Panc1 (cell line): Measurements from ENCODE around the gene GPR65. TPM values are rescaled to one million over a fixed set of nuclear protein-coding genes. Genes with fewer than 3 reads are reported as not detected.

ENCODE experiments used
- ATAC-seq: fragments of 200-7000 bp; cut with Tn5 transposase; 2 replicates; pipeline ENCODE4 v1.9.1; 2020; ENCODE audit warnings: mild to moderate bottlenecking, moderate library complexity
- BruUV-seq: library from RNA; stranded (reverse); fragments of 400-500 nt; replicated peaks from 2 replicates; lab custom pipeline; 2021; lab: Mats Ljungman, UMichigan
- CTCF ChIA-PET: fragments of 300-600 bp; sonication (Branson Sonifier 250); formaldehyde crosslinking; loops from one replicate; lab custom pipeline; 2022; ENCODE audit warnings: antibody characterized with exemption; lab: Charles Lee
- POLR2A ChIA-PET: fragments of 300-600 bp; sonication (Branson Sonifier 250); formaldehyde crosslinking; loops from one replicate; lab custom pipeline; 2022; ENCODE audit warnings: antibody characterized with exemption; lab: Charles Lee
- DNase-seq: peaks from one replicate; pipeline ENCODE4 v3.0.0-alpha.2; 2010; ENCODE audit warnings: low read depth, low spot score
- H3K27ac ChIP-seq: 2 replicates; pipeline ENCODE4 v1.5.1; 2011; ENCODE audit warnings: mild to moderate bottlenecking, low read length, inconsistent platforms
- H3K27me3 ChIP-seq: fragments of 200-500 bp; sonication (Bioruptor generic); 2 replicates; pipeline ENCODE4 v1.6.0; 2014; ENCODE audit warnings: low read length, inconsistent platforms; ENCODE audit not compliant: control insufficient read depth, insufficient read depth
- H3K36me3 ChIP-seq: fragments of 200-500 bp; sonication (Bioruptor generic); 2 replicates; pipeline ENCODE4 v1.5.1; 2014; ENCODE audit warnings: inconsistent platforms, mild to moderate bottlenecking, low read length, moderate library complexity; ENCODE audit not compliant: control insufficient read depth, insufficient read depth
- H3K4me1 ChIP-seq: 2 replicates; pipeline ENCODE4 v1.5.1; 2011; ENCODE audit warnings: inconsistent platforms, mild to moderate bottlenecking, low read length, moderate library complexity; ENCODE audit not compliant: control insufficient read depth, insufficient read depth
- H3K4me3 ChIP-seq, 2 experiments: 2 replicates each; pipeline ENCODE4 v1.5.1; 2011 to 2012; ENCODE audit warnings: low read depth in 2 of 2, low read length in 2 of 2, mild to moderate bottlenecking in 2 of 2, inconsistent platforms in 1 of 2, moderate library complexity in 1 of 2
- H3K9me3 ChIP-seq: fragments of 200-500 bp; sonication (Bioruptor generic); 2 replicates; pipeline ENCODE4 v1.5.1; 2014; ENCODE audit warnings: low read depth, mild to moderate bottlenecking, inconsistent platforms, low read length, moderate library complexity; ENCODE audit not compliant: control insufficient read depth, insufficient read depth
- CTCF ChIP-seq: fragments of 450-650 bp; IDR thresholded peaks from 2 replicates; pipeline ENCODE4 v1.5.1; 2017; ENCODE audit warnings: mild to moderate bottlenecking
- POLR2AphosphoS5 ChIP-seq: IDR thresholded peaks from 2 replicates; pipeline ENCODE4 v1.6.1; 2012; ENCODE audit warnings: mild to moderate bottlenecking, low read depth, low read length, moderate library complexity
- REST ChIP-seq, 2 experiments: IDR thresholded peaks; 2 replicates each; pipeline ENCODE4 v1.6.1; 2011 to 2012; ENCODE audit warnings: low read depth in 2 of 2, control low read depth in 1 of 2, low read length in 1 of 2, mild to moderate bottlenecking in 1 of 2, moderate library complexity in 1 of 2; ENCODE audit not compliant: insufficient read depth in 1 of 2
- SIN3A ChIP-seq: IDR thresholded peaks from 2 replicates; pipeline ENCODE4 v1.6.1; 2012; ENCODE audit warnings: low read depth, mild to moderate bottlenecking, low read length, moderate library complexity, borderline replicate concordance; ENCODE audit not compliant: insufficient read depth
- TCF7L2 ChIP-seq: IDR thresholded peaks from 2 replicates; pipeline ENCODE4 v1.6.1; 2011; ENCODE audit warnings: mild to moderate bottlenecking, low read depth, low read length, inconsistent platforms
- in situ Hi-C: cut with HindIII; loops from 2 replicates; pipeline ENCODE4 v1.10.0; 2016; ENCODE audit warnings: low sequenced_read_pairs, low pct_unique_long_range_greater_than_20kb
- intact Hi-C: fragments of 100-400 bp; cut with micrococcal nuclease; formaldehyde crosslinking; loops from one replicate; pipeline ENCODE4 v1.10.0; 2022; ENCODE audit not compliant: unreplicated experiment
- total RNA-seq: library from RNA; stranded (reverse); gene quantifications from one replicate; pipeline ENCODE4 v1.2.1, GENCODE V29; 2021; ENCODE audit not compliant: unreplicated experiment

Gene GPR65
- total RNA-seq, 1 experiment from 2014 or later: not detected

GRCh38 chr14:87960013-87960787 lies 44.7 kb upstream of the GPR65 start:
- POLR2A ChIA-PET: no interaction called here

GRCh38 chr14:87961246-87961645 lies 43.7 kb upstream of the GPR65 start:
- Histone ChIP-seq H3K36me3 (no peaks in the 10 kb centered on the region), H3K9me3 (no peaks in the 10 kb centered on the region), H3K27me3 (no peaks in the 10 kb centered on the region), H3K4me1 (no peaks in the 10 kb centered on the region), H3K27ac (no peak overlapping the region), H3K4me3 (no peak overlapping the region)
- no peak for ATAC-seq
- no peak for DNase-seq
- no peak for TF ChIP-seq POLR2AphosphoS5
- TF ChIP-seq SIN3A: no peak
- TF ChIP-seq CTCF: no peak
- TF ChIP-seq REST (IDR thresholded peaks at IDR 0.05; ENCODE audit: insufficient read depth in 1 of 2, low read depth in 2 of 2, low read length in 1 of 2): no peak
- no peak for TF ChIP-seq TCF7L2
- intact Hi-C loops: no loop called here
- in situ Hi-C loops: no loop called here
- no TSS peak for BruUV-seq
- ChIA-PET CTCF (no interaction called here), POLR2A (no interaction called here)

More at GRCh38 chr14:87960013-87960787, 44.7 kb upstream of the GPR65 start:
- Histone ChIP-seq H3K36me3 (no peaks in the 10 kb centered on the region), H3K9me3 (no peaks in the 10 kb centered on the region), H3K27me3 (no peaks in the 10 kb centered on the region), H3K4me3 (no peak overlapping the region), H3K4me1 (no peaks in the 10 kb centered on the region), H3K27ac (no peak overlapping the region)
- ATAC-seq (no peak), DNase-seq (no peak)
- TF ChIP-seq POLR2AphosphoS5 (no peak), TCF7L2 (no peak), CTCF (no peak), REST (IDR thresholded peaks at IDR 0.05; ENCODE audit: insufficient read depth in 1 of 2, low read depth in 2 of 2, low read length in 1 of 2) (no peak), SIN3A (no peak)
- intact Hi-C loops (no loop called here), in situ Hi-C loops (no loop called here)
- BruUV-seq: no TSS peak
- CTCF ChIA-PET: no interaction called here
